ENCODE measurements around the gene CNBD2.
A peak's percentile ranks its signal among the peaks of the same experiment; 100 is the strongest.
"Not testable (repeated sequence)": the region's sequence is repeated elsewhere in the genome, so short reads cannot be mapped to it uniquely, and the experiment has no call there.

Gene CNBD2

DNA sequence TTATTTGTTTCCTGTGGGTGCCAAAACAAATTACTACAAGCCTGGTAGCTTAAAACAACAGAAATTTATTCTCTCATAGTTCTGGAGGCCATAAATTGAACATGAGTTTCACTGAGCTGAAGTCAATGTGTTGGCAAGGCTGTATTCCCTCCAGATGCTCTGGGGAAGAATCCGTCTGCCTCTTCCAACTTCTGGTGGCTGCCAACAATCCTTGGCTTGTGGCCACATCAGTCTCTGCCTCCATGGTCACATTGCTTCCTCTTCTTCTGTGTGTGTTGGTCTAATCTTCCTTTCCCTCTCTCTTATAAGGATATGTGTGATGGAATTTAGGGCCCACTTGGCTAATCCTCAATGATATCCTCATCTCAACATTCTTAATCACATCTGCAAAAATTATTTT is 93.4 kb downstream of the CNBD2 start:
- no peak for DNase-seq (ENCODE audit: low read depth in 1 of 2, low spot score in 1 of 2)
- in situ Hi-C loops (cut with HindIII; ENCODE audit: low pct_unique_long_range_greater_than_20kb, low sequenced_read_pairs): no loop called here
- no peak for TF ChIP-seq JUND (IDR thresholded peaks at IDR 0.05; ENCODE audit: low read depth)

DNA sequence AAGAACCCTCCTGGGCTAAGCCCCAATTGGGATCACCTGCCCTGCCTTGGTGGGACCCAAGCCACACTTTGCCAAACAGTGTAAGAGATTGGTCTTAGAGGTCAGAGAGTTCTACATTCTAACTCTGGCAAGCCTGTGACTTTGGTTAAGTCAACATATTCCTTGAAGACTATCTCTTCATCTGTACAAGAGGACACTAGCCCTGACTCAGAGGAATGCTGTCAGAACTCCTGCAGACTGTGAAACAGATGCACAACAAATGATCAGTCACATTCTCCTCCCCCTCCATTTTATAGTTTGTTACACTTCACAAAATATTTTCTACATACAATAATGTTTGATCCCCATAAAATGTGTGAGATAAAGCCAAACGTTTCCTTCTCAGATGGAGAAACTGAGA is 94.4 kb downstream of the CNBD2 start:
- in situ Hi-C loops (cut with HindIII; ENCODE audit: low pct_unique_long_range_greater_than_20kb, low sequenced_read_pairs): no loop called here
- DNase-seq (ENCODE audit: low read depth in 1 of 2, low spot score in 1 of 2): peak in 1 of 2 experiments; percentile 71

DNA sequence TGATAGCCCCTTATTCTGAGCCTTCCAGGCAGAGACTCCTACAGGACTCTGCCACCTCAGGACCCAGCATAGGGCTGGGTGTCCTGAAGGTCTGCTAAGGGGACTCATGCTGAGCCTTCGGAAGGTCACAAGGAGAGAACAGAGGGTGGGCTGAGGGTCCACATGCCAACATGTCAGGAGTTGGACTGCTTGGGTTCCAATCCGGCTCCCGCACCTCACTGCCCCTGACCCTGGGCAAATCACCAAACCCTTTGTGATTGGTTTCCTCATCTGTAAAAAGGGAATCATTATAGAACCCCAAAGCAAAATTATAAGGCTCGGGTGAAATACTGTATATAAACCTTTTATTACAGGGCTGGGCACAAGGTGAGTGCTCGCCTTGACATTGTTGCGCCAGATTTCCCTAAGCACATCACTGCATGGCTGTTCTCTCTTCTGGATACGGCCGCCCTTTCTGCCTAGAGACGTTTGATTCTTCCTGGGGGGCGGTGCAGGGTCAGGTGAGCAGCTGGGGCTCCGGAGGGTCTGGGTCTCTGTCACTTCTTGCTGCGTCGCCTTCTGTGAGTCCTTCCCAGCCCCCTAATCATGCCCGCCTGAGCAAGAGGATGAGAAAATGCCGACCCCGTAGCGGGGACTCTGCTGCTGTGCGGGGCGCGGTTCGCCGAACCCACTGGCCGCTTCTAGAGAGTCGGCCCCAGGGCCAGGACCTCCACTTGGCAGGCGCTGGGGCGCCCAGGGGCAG is 95.7 kb downstream of the CNBD2 start:
- TF ChIP-seq JUND (IDR thresholded peaks at IDR 0.05; ENCODE audit: low read depth): no peak
- no peak for DNase-seq (ENCODE audit: low read depth in 1 of 2, low spot score in 1 of 2)
- in situ Hi-C loops (cut with HindIII; ENCODE audit: low pct_unique_long_range_greater_than_20kb, low sequenced_read_pairs): no loop called here

More for the DNA sequence above, 94.4 kb downstream of the CNBD2 start:
- TF ChIP-seq JUND (IDR thresholded peaks at IDR 0.05; ENCODE audit: low read depth): no peak

DNA sequence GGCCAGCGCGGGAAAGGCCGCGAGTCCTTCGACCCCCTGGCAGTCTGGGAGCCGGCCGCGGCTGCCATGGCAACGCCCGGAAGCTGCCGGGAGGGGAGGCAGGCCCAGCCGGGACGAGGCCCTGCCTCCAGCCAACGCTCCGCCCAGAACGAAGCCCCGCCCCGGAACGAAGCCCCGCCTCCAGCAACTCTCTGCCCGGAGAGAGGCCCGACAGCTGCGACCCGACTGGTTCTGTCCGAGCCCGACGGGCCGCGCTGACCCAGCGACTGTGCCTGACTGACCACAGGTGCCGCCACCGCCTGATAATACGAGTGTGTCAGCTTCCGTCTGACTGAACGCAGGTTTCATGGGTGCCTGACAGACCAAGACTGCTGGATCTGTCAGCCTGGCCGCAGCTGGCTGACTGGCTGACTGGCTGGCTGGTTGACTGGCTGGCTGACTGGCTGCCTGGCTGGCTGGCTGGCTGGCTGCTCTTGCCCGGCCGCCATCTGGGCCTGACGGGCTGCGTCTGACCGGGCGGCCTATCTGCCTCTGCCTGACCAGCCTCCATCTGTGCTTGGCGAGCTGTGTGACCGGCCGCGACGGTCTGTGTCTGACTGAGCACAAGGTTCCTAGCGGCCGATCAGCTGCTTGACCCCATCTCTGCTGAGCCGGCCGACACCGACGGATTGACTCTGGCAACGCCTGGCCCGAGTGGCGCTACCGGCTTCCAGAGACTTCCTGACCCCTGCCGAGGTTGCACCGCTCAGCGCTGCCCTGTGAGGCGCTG is 96.5 kb downstream of the CNBD2 start:
- in situ Hi-C loops (cut with HindIII; ENCODE audit: low pct_unique_long_range_greater_than_20kb, low sequenced_read_pairs): no loop called here
- DNase-seq (ENCODE audit: low read depth in 1 of 2, low spot score in 1 of 2): peak; percentile 94 to 96
- TF ChIP-seq JUND (IDR thresholded peaks at IDR 0.05; ENCODE audit: low read depth): no peak

DNA sequence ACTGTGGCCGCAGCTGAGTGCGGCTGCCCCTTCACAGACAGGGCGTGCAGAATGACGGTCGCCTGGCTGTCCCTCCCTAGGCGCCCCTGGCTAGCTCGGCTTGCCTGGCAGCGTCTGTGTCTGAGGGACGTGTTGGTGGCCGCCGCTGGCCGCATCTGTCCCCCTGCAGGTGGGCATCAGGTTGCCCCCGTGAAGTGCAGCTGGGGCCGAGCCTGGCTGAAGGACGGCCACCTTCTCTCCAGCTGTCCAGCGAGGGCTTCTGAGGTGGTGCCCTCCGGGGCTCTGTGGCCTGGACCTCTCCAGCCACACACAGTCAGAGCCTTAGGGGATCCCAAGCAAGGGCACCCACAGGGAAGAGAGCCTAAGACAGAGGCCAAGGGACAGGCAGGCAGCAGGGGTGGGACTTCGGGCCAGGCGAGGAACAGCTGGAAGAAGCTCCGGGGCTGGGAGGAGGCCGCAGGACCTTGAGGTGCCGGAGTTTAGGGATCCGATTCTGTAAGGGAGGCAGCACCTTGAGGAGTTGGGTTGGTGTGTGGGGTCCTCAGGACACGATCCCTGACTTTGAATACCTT is 97.1 kb downstream of the CNBD2 start:
- in situ Hi-C loops (cut with HindIII; ENCODE audit: low pct_unique_long_range_greater_than_20kb, low sequenced_read_pairs): no loop called here
- TF ChIP-seq JUND (IDR thresholded peaks at IDR 0.05; ENCODE audit: low read depth): no peak
- DNase-seq (ENCODE audit: low read depth in 1 of 2, low spot score in 1 of 2): no peak

DNA sequence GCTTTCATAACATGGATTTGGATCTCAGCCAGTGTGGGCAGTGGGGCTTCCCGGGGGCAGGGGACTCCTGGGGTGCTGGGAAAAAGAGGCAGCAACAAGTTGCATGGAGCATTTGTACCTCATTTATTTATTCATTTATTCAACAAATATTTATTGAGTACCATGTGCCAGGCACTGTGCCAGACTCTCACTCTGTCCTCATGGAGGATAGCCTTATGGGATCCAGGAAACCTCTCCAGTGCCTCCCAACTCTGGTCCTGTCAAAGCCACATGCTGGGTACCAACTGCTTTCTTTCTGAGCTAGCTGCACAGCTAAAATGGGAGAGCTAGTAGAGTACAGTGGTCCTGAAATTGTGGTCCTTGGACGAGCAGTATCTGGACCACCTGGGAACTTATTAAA is 98.4 kb downstream of the CNBD2 start:
- in situ Hi-C loops (cut with HindIII; ENCODE audit: low pct_unique_long_range_greater_than_20kb, low sequenced_read_pairs): no loop called here
- peak in 1 of 2 experiments; percentile 44 for DNase-seq (ENCODE audit: low read depth in 1 of 2, low spot score in 1 of 2)
- TF ChIP-seq JUND (IDR thresholded peaks at IDR 0.05; ENCODE audit: low read depth): no peak

DNA sequence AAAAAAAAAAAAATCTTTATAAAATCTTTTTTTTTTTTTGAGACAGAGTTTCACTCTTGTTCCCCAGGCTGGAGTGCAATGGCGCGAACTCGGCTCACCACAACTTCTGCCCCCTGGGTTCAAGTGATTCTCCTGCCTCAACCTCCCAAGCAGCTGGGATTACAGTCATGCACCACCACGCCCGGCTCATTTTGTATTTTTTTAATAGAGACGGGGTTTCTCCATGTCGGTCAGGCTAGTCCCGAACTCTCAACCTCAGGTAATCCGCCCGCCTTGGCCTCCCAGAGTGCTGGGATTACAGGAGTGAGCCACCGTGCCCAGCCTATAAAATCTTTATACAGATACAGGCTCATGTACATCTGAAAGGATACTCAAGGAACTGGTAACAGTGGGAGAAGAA is 100.1 kb downstream of the CNBD2 start:
- DNase-seq (ENCODE audit: low read depth in 1 of 2, low spot score in 1 of 2); in situ Hi-C loops (cut with HindIII; ENCODE audit: low pct_unique_long_range_greater_than_20kb, low sequenced_read_pairs): not testable (repeated sequence)

DNA sequence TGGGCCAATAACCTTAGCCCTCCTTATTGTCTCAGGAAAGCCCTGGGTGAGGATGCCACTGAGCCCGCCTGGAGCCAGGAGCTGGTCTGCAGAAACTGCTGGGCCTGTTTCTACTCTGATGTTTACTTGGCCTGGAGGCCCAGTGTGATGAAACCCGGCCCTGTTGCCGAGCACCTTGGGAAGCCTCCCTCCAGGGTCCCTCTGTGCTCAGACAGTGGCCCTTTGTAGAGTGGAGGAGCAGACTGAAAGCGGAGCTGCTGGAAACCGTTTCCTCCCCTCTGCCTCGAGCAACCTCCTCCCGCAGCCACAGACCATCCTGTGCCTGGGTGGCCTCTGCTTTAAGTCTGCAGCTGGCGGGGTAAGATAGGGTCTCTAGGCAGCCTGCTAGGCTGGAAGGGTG is 102.1 kb downstream of the CNBD2 start:
- DNase-seq (ENCODE audit: low read depth in 1 of 2, low spot score in 1 of 2): peak in 1 of 2 experiments; percentile 40
- no peak for TF ChIP-seq JUND (IDR thresholded peaks at IDR 0.05; ENCODE audit: low read depth)
- in situ Hi-C loops (cut with HindIII; ENCODE audit: low pct_unique_long_range_greater_than_20kb, low sequenced_read_pairs): no loop called here

DNA sequence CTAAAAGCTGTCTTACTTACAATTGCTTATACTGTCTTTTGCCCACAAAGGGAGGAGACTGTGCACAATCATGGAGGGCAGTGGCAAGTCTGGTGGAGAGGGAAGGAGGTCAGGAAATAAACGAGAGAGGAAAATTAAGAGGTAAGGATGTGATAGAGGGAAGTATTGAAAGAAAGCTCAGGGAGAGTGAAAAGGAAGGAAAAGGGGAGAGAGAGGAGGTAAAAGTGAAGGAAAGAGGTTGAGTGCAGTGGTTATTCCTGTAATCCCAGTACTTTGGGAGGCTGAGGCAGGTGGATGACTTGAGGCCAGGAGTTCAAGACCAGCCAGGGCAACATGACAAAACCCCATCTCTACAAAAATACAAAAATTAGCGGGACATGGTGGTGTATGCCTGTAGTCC is 103.5 kb downstream of the CNBD2 start:
- no peak for DNase-seq (ENCODE audit: low read depth in 1 of 2, low spot score in 1 of 2)
- in situ Hi-C loops (cut with HindIII; ENCODE audit: low pct_unique_long_range_greater_than_20kb, low sequenced_read_pairs): no loop called here
- no peak for TF ChIP-seq JUND (IDR thresholded peaks at IDR 0.05; ENCODE audit: low read depth)

DNA sequence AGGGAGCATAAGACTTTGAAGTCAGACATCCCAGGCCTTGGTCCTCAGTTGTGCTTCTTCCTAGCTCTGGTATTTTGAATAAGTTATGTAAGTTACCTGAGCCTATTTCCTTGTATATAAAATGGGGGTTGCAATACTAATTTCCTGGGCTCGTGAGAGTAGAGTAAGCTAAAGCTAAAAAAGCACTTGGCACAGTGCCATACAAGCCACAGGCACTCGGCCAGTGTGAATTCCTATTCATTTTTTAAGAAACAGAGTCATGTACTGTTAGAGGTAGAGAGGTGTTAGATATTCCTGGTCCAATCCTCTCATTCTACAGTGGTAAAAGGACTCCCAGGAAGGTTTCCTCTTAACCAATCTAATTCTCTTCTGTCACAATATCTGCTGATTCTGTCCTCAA is 106.6 kb downstream of the CNBD2 start:
- no peak for TF ChIP-seq JUND (IDR thresholded peaks at IDR 0.05; ENCODE audit: low read depth)
- DNase-seq (ENCODE audit: low read depth in 1 of 2, low spot score in 1 of 2): no peak
- in situ Hi-C loops (cut with HindIII; ENCODE audit: low pct_unique_long_range_greater_than_20kb, low sequenced_read_pairs): no loop called here

DNA sequence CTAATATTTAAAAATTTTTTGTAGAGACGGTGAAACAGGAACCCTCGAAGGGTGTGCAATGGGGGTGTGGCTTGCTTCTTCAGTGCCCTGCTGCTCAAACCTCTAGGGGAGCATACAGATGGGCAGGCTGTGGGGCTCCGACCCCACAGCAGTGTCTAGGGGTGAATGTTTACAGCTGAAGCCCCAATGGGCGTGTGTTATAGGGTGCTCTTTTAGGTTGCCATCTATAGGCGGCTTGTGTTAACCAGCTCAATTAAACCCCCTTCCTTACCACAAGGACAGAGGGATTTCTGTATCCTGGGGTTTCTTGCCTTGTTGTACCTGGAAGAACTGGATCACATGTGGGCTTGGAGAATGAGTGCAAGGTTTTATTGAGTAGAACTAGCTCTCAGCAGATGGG is 109.4 kb downstream of the CNBD2 start:
- DNase-seq (ENCODE audit: low read depth in 1 of 2, low spot score in 1 of 2): not testable (repeated sequence)

DNA sequence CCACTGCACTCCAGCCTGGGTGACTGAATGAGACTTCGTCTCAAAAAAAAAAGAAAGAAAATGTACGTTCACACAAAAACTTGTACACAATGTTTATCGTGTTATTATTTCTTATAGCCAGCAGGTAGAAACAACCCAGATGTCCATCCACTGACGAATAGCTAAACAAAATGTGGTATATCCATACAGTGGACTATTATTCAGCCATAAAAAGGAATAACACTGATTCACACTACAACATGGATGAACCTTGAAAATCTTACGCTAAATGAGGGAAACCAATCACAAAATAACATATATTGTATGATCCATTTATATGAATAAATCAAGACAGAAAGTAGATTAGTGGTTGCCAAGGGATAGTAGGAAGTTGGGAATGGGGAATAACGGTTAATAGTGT is 111.1 kb downstream of the CNBD2 start:
- no peak for TF ChIP-seq JUND (IDR thresholded peaks at IDR 0.05; ENCODE audit: low read depth)
- in situ Hi-C loops (cut with HindIII; ENCODE audit: low pct_unique_long_range_greater_than_20kb, low sequenced_read_pairs): no loop called here
- no peak for DNase-seq (ENCODE audit: low read depth in 1 of 2, low spot score in 1 of 2)

More for the DNA sequence above, 109.4 kb downstream of the CNBD2 start:
- in situ Hi-C loops (cut with HindIII; ENCODE audit: low pct_unique_long_range_greater_than_20kb, low sequenced_read_pairs): not testable (repeated sequence)

DNA sequence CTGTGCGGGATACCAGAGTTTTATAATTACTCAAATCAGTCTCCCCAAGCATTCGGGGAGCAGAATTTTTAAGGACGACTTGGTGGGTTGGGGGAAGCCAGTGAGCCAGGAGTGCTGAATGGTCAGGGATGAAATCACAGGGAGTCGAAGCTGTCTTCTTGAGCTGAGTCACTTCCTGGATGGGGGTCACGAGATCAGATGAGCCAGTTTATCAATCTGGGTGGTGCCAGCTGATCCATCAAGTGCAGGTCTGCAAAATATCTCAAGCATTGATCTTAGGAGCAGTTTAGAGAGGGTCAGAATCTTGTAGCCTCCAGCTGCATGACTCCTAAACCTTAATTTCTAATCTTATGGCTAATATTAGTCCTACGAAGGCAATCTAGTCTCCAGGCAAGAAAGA is 111.6 kb downstream of the CNBD2 start:
- in situ Hi-C loops (cut with HindIII; ENCODE audit: low pct_unique_long_range_greater_than_20kb, low sequenced_read_pairs); DNase-seq (ENCODE audit: low read depth in 1 of 2, low spot score in 1 of 2): not testable (repeated sequence)

Data from T47D (cell line).